ENCODE results near the gene ZNF593. TPM values are rescaled to one million over a fixed set of nuclear protein-coding genes. Genes with fewer than 3 reads are reported as not detected.
A peak's percentile ranks its signal among the peaks of the same experiment; 100 is the strongest.

Gene ZNF593
- total and polyA plus RNA-seq, 9 of the 15 experiments (the other 6 are each of a cell fraction or from before 2014, with no cell fraction given), result 9.8 to 334 (median 48.2) TPM

DNA sequence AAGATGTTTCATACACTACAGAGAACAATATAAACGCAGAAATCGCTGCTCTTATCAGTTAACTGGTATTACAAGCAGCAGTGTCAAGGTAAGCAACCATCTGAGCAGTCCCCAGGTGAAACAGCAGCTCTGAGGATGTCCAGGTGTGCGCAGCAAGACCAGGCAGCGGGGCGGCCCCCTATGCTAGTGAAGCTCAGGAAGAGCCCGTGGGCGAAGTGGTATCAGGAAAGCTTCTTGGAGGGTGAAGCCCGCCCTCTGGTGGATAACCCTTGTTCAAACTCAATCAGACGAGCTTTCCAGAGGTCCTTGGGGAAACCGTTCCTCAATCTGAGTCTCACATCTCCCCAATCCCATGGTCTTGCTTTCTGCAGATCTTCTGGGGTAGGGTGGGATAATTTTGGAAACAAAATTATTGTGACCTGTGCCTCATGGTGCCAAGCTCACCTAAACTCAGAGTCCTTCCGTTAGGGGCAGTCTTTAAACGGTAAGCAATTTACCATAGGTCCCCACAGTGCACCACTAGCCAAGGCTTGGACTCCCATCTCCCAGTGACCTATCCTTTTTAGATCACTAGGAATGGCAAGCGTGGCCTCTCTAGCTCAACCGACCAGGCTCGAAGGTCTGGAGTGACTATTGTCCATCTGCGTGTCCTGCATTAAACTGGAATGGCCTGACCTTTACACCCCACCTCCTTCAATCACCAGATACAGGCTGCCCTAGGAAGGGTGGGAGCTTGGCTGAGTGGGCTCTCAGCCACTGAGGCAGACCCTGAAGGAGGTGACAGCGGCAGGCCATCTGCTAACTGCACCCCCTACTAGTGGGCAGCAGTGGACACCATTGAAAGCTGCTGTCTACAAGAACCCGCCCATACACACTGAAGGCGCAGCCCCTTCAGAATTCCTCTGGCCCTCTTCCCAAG lies 24.4 kb upstream of the ZNF593 start (continued):
- TF ChIP-seq, protein P1, sequence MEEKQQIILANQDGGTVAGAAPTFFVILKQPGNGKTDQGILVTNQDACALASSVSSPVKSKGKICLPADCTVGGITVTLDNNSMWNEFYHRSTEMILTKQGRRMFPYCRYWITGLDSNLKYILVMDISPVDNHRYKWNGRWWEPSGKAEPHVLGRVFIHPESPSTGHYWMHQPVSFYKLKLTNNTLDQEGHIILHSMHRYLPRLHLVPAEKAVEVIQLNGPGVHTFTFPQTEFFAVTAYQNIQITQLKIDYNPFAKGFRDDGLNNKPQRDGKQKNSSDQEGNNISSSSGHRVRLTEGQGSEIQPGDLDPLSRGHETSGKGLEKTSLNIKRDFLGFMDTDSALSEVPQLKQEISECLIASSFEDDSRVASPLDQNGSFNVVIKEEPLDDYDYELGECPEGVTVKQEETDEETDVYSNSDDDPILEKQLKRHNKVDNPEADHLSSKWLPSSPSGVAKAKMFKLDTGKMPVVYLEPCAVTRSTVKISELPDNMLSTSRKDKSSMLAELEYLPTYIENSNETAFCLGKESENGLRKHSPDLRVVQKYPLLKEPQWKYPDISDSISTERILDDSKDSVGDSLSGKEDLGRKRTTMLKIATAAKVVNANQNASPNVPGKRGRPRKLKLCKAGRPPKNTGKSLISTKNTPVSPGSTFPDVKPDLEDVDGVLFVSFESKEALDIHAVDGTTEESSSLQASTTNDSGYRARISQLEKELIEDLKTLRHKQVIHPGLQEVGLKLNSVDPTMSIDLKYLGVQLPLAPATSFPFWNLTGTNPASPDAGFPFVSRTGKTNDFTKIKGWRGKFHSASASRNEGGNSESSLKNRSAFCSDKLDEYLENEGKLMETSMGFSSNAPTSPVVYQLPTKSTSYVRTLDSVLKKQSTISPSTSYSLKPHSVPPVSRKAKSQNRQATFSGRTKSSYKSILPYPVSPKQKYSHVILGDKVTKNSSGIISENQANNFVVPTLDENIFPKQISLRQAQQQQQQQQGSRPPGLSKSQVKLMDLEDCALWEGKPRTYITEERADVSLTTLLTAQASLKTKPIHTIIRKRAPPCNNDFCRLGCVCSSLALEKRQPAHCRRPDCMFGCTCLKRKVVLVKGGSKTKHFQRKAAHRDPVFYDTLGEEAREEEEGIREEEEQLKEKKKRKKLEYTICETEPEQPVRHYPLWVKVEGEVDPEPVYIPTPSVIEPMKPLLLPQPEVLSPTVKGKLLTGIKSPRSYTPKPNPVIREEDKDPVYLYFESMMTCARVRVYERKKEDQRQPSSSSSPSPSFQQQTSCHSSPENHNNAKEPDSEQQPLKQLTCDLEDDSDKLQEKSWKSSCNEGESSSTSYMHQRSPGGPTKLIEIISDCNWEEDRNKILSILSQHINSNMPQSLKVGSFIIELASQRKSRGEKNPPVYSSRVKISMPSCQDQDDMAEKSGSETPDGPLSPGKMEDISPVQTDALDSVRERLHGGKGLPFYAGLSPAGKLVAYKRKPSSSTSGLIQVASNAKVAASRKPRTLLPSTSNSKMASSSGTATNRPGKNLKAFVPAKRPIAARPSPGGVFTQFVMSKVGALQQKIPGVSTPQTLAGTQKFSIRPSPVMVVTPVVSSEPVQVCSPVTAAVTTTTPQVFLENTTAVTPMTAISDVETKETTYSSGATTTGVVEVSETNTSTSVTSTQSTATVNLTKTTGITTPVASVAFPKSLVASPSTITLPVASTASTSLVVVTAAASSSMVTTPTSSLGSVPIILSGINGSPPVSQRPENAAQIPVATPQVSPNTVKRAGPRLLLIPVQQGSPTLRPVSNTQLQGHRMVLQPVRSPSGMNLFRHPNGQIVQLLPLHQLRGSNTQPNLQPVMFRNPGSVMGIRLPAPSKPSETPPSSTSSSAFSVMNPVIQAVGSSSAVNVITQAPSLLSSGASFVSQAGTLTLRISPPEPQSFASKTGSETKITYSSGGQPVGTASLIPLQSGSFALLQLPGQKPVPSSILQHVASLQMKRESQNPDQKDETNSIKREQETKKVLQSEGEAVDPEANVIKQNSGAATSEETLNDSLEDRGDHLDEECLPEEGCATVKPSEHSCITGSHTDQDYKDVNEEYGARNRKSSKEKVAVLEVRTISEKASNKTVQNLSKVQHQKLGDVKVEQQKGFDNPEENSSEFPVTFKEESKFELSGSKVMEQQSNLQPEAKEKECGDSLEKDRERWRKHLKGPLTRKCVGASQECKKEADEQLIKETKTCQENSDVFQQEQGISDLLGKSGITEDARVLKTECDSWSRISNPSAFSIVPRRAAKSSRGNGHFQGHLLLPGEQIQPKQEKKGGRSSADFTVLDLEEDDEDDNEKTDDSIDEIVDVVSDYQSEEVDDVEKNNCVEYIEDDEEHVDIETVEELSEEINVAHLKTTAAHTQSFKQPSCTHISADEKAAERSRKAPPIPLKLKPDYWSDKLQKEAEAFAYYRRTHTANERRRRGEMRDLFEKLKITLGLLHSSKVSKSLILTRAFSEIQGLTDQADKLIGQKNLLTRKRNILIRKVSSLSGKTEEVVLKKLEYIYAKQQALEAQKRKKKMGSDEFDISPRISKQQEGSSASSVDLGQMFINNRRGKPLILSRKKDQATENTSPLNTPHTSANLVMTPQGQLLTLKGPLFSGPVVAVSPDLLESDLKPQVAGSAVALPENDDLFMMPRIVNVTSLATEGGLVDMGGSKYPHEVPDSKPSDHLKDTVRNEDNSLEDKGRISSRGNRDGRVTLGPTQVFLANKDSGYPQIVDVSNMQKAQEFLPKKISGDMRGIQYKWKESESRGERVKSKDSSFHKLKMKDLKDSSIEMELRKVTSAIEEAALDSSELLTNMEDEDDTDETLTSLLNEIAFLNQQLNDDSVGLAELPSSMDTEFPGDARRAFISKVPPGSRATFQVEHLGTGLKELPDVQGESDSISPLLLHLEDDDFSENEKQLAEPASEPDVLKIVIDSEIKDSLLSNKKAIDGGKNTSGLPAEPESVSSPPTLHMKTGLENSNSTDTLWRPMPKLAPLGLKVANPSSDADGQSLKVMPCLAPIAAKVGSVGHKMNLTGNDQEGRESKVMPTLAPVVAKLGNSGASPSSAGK (IDR thresholded peaks at IDR 0.05), result no peak
- TF ChIP-seq ZFP30 (CRISPR knock-in tag; IDR thresholded peaks at IDR 0.05; ENCODE audit: borderline replicate concordance) (no peak), DNMT1 (IDR thresholded peaks at IDR 0.05) (no peak), SLC30A9 (CRISPR knock-in tag; IDR thresholded peaks at IDR 0.05) (no peak), ELF1 (tag; IDR thresholded peaks at IDR 0.05) (peak; percentile 32; the same call in 1 of the 2 replicates), L3MBTL2 (IDR thresholded peaks at IDR 0.05) (peak; percentile 53; the same call in 1 of the 2 replicates), POLR3A (IDR thresholded peaks at IDR 0.05; ENCODE audit: borderline replicate concordance, extremely low read depth, insufficient read depth, insufficient read length) (no peak), ZNF212 (CRISPR knock-in tag; IDR thresholded peaks at IDR 0.05) (no peak)
- TF ChIP-seq, protein P2, sequence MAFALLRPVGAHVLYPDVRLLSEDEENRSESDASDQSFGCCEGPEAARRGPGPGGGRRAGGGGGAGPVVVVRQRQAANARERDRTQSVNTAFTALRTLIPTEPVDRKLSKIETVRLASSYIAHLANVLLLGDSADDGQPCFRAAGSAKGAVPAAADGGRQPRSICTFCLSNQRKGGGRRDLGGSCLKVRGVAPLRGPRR (CRISPR knock-in tag; IDR thresholded peaks at IDR 0.05), result no peak
